Neural cell (in vitro differentiated cells): ENCODE measurements around the gene DDX49. TPM values are rescaled to one million over a fixed set of nuclear protein-coding genes. Genes with fewer than 3 reads are reported as not detected.

ENCODE experiments used
- H2AFZ ChIP-seq: fragments of 200-600, 300-800 bp; sonication (generic), shearing (Covaris generic); 2 replicates; pipeline ENCODE4 v1.6.0; 2014; ENCODE audit warnings: low read depth, mild to moderate bottlenecking, antibody characterized with exemption, low read length, moderate library complexity
- H3F3A ChIP-seq: fragments of 200-600 bp; shearing (Covaris generic); 2 replicates; pipeline ENCODE4 v1.6.1; 2016; ENCODE audit warnings: mild to moderate bottlenecking, moderate library complexity, mixed read lengths, antibody characterized with exemption, low read length; ENCODE audit not compliant: insufficient read depth, poor library complexity, severe bottlenecking
- H3K27ac ChIP-seq: fragments of 200-600, 300-800 bp; sonication (generic), shearing (Covaris generic); 2 replicates; pipeline ENCODE4 v1.5.1; 2014; ENCODE audit warnings: mild to moderate bottlenecking, low read length, moderate library complexity
- H3K27me3 ChIP-seq: fragments of 300-800, 200-600 bp; sonication (generic), shearing (Covaris generic); 2 replicates; pipeline ENCODE4 v1.6.0; 2014; ENCODE audit warnings: mild to moderate bottlenecking, low read depth, low read length, moderate library complexity; ENCODE audit not compliant: insufficient read depth
- H3K36me3 ChIP-seq: fragments of 300-800, 200-600 bp; sonication (generic), shearing (Covaris generic); 2 replicates; pipeline ENCODE4 v1.5.1; 2014; ENCODE audit warnings: mild to moderate bottlenecking, antibody characterized with exemption, low read length, moderate library complexity; ENCODE audit not compliant: insufficient read depth
- H3K4me2 ChIP-seq: fragments of 300-800, 200-600 bp; sonication (generic), shearing (Covaris generic); 2 replicates; pipeline ENCODE4 v1.6.0; 2014; ENCODE audit warnings: mild to moderate bottlenecking, low read length
- H3K4me3 ChIP-seq: fragments of 300-800, 200-600 bp; sonication (generic), shearing (Covaris generic); 2 replicates; pipeline ENCODE4 v1.5.1; 2014; ENCODE audit warnings: mild to moderate bottlenecking, low read length, moderate library complexity
- H3K79me2 ChIP-seq: fragments of 200-600 bp; shearing (Covaris generic); replicated peaks from 2 replicates; pipeline ENCODE4 v1.6.0; 2014; ENCODE audit warnings: mild to moderate bottlenecking, low read length, moderate library complexity; ENCODE audit not compliant: insufficient read depth
- H3K9ac ChIP-seq: fragments of 300-800, 200-600 bp; sonication (generic), shearing (Covaris generic); 2 replicates; pipeline ENCODE4 v1.6.1; 2016; ENCODE audit warnings: mild to moderate bottlenecking, low read length, mixed read lengths
- H3K9me2 ChIP-seq: fragments of 200-600 bp; shearing (Covaris generic); 2 replicates; pipeline ENCODE4 v1.6.1; 2016; ENCODE audit warnings: mild to moderate bottlenecking, low read length, mixed read lengths; ENCODE audit not compliant: insufficient read depth
- H3K9me3 ChIP-seq: fragments of 200-600, 300-800 bp; sonication (generic), shearing (Covaris generic); 2 replicates; pipeline ENCODE4 v1.6.1; 2016; ENCODE audit warnings: mild to moderate bottlenecking, mixed run types, low read length, moderate library complexity, mixed read lengths
- H4K20me1 ChIP-seq: fragments of 200-600 bp; shearing (Covaris generic); 2 replicates; pipeline ENCODE4 v1.6.1; 2016; ENCODE audit warnings: mild to moderate bottlenecking, mixed run types; ENCODE audit not compliant: insufficient read depth
- EP300 ChIP-seq: fragments of 450-650 bp; conservative IDR thresholded peaks from 2 replicates; pipeline ENCODE4 v1.6.1; 2014; ENCODE audit warnings: antibody characterized with exemption, mild to moderate bottlenecking, moderate library complexity; ENCODE audit not compliant: poor library complexity, severe bottlenecking
- EZH2 ChIP-seq: fragments of 200-600, 300-800 bp; shearing (Covaris generic), sonication (generic); IDR thresholded peaks from 2 replicates; pipeline ENCODE4 v1.6.1; 2014; ENCODE audit warnings: antibody characterized with exemption, low read length, borderline replicate concordance, mild to moderate bottlenecking; ENCODE audit not compliant: insufficient read depth, poor library complexity, severe bottlenecking
- MXI1 ChIP-seq: fragments of 450-650 bp; conservative IDR thresholded peaks from 2 replicates; pipeline ENCODE4 v1.6.1; 2014; ENCODE audit warnings: antibody characterized with exemption, mild to moderate bottlenecking; ENCODE audit not compliant: poor library complexity, severe bottlenecking
- POLR2AphosphoS5 ChIP-seq: IDR thresholded peaks from 2 replicates; pipeline ENCODE4 v1.6.1; 2012
- RAD21 ChIP-seq: fragments of 450-650 bp; conservative IDR thresholded peaks from 2 replicates; pipeline ENCODE4 v1.6.1; 2014; ENCODE audit warnings: antibody characterized with exemption, mild to moderate bottlenecking, moderate library complexity
- SMC3 ChIP-seq: fragments of 450-650 bp; conservative IDR thresholded peaks from 2 replicates; pipeline ENCODE4 v1.6.1; 2014; ENCODE audit warnings: antibody characterized with exemption, mild to moderate bottlenecking, moderate library complexity; ENCODE audit not compliant: poor library complexity
- TAF1 ChIP-seq: IDR thresholded peaks from 2 replicates; pipeline ENCODE4 v1.6.1; 2012; ENCODE audit warnings: low read depth
- polyA plus RNA-seq: library from polyadenylated mRNA; depleted of rRNA; stranded (reverse); fragments of >200 nt; gene quantifications from 2 replicates; pipeline ENCODE4 v1.2.3, GENCODE V29; 2014
- TF ChIP-seq, protein P1 (sequence below): IDR thresholded peaks from 2 replicates; pipeline ENCODE4 v1.6.1; 2012; ENCODE audit warnings: borderline replicate concordance
- TF ChIP-seq, protein P2 (sequence below): fragments of 450-650 bp; IDR thresholded peaks from 2 replicates; pipeline ENCODE4 v1.5.1; 2014; ENCODE audit warnings: antibody characterized with exemption, mild to moderate bottlenecking, moderate library complexity; ENCODE audit not compliant: poor library complexity, severe bottlenecking

Gene DDX49
- polyA plus RNA-seq, 1 donor from 2014 or later = 90.7 TPM

- Histone ChIP-seq H3K27ac (no peak overlapping the region), H3K27me3 (no peaks in the 10 kb centered on the region), H3K9me3 (no peaks in the 10 kb centered on the region), H3K9me2 (no peaks in the 10 kb centered on the region), H3K36me3 (no peaks in the 10 kb centered on the region), H4K20me1 (no peaks in the 10 kb centered on the region), H3F3A (no peaks in the 10 kb centered on the region), H2AFZ (no peak overlapping the region), H3K4me3 (no peak overlapping the region), H3K4me2 (no peak overlapping the region), H3K9ac (no peak overlapping the region), H3K79me2 (no peaks in the 10 kb centered on the region)
- TF ChIP-seq POLR2AphosphoS5 (no peak), TAF1 (no peak), RAD21 (no peak), MXI1 (no peak), EZH2 (no peak), EP300 (no peak), SMC3 (no peak)
- TF ChIP-seq, protein P1, sequence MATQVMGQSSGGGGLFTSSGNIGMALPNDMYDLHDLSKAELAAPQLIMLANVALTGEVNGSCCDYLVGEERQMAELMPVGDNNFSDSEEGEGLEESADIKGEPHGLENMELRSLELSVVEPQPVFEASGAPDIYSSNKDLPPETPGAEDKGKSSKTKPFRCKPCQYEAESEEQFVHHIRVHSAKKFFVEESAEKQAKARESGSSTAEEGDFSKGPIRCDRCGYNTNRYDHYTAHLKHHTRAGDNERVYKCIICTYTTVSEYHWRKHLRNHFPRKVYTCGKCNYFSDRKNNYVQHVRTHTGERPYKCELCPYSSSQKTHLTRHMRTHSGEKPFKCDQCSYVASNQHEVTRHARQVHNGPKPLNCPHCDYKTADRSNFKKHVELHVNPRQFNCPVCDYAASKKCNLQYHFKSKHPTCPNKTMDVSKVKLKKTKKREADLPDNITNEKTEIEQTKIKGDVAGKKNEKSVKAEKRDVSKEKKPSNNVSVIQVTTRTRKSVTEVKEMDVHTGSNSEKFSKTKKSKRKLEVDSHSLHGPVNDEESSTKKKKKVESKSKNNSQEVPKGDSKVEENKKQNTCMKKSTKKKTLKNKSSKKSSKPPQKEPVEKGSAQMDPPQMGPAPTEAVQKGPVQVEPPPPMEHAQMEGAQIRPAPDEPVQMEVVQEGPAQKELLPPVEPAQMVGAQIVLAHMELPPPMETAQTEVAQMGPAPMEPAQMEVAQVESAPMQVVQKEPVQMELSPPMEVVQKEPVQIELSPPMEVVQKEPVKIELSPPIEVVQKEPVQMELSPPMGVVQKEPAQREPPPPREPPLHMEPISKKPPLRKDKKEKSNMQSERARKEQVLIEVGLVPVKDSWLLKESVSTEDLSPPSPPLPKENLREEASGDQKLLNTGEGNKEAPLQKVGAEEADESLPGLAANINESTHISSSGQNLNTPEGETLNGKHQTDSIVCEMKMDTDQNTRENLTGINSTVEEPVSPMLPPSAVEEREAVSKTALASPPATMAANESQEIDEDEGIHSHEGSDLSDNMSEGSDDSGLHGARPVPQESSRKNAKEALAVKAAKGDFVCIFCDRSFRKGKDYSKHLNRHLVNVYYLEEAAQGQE = no peak
- TF ChIP-seq, protein P2, sequence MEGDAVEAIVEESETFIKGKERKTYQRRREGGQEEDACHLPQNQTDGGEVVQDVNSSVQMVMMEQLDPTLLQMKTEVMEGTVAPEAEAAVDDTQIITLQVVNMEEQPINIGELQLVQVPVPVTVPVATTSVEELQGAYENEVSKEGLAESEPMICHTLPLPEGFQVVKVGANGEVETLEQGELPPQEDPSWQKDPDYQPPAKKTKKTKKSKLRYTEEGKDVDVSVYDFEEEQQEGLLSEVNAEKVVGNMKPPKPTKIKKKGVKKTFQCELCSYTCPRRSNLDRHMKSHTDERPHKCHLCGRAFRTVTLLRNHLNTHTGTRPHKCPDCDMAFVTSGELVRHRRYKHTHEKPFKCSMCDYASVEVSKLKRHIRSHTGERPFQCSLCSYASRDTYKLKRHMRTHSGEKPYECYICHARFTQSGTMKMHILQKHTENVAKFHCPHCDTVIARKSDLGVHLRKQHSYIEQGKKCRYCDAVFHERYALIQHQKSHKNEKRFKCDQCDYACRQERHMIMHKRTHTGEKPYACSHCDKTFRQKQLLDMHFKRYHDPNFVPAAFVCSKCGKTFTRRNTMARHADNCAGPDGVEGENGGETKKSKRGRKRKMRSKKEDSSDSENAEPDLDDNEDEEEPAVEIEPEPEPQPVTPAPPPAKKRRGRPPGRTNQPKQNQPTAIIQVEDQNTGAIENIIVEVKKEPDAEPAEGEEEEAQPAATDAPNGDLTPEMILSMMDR = no peak
Observed at GRCh38 chr19:18969931-18970659, 50.6 kb downstream of the DDX49 start.

DNA sequence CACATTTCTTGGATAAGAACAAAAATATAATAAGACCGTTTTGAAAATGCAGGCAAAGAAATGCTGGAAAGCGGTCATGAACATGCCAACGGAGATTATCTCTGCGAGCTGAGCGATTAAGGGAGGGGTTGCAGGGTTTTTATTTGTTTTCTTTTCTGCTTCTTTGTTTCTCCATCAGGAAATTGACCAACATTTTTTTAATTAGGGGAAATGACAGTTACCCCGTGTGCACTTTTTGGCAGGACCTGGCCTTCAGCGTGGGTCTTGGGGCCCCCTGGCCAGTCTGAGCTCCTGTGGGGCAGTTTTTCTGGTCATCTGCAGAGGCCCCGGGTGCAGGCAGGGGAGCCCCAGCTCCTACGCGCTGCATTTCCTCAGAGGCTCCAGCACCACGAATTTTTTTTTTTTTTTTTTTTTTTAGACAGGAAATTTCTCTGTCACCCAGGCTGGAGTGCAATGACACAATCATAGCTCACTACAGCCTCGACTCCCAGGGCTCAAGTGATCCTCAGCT is 52.8 kb downstream of the DDX49 start:
- Histone ChIP-seq H3K9ac (no peak overlapping the region), H3K4me3 (no peak overlapping the region), H3K79me2 (no peaks in the 10 kb centered on the region), H3F3A (no peaks in the 10 kb centered on the region), H3K27me3 (no peaks in the 10 kb centered on the region), H3K36me3 (no peaks in the 10 kb centered on the region), H3K9me2 (no peaks in the 10 kb centered on the region), H4K20me1 (no peaks in the 10 kb centered on the region), H3K9me3 (no peaks in the 10 kb centered on the region), H3K27ac (no peak overlapping the region), H3K4me2 (no peak overlapping the region), H2AFZ (no peak overlapping the region)
- no peak for TF ChIP-seq POLR2AphosphoS5
